Measurements from ENCODE around the gene LOC128125822.

DNA sequence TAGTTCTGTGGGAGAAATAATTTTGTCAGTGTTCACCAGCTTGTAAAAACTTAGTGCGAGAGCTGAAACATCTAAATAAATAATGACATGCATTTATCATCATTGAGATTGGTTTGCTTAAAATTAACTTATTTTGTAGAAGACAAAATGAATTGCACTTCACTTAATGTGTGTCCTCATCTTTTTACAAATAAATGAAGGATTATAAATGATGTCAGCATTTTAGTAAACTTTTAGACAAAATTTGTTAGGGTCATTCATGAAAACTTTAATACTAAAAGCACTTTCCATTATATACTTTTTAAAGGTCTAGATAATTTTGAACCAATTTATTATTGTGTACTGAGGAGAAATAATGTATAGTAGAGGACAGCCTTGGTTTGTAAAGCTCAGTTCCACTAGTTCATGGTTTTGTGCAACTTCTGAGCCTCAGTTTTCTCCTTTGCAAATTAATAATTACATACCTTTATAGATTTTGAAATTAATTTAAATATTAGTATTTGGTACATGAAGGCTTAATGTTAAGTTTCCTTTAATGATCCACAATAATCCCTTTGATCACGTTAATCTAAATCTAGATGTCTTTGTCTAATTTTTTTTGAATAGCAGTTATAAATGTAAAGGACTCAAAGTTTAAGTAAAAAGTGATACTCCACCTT lies 9.2 kb downstream of the LOC128125822 start:
- TF ChIP-seq CTCF (IDR thresholded peaks at IDR 0.05; ENCODE audit: insufficient read depth, low read length, poor library complexity, severe bottlenecking) (no peak), EZH2phosphoT487 (conservative IDR thresholded peaks at IDR 0.05; ENCODE audit: low read length) (no peak)

Data from SU-DHL-6 (cell line).